Liver (tissue), 9 donors: ENCODE results near the gene HIVEP3. TPM values are rescaled to one million over a fixed set of nuclear protein-coding genes. Genes with fewer than 3 reads are reported as not detected.

ENCODE experiments used
- DNase-seq: peaks from one replicate; pipeline ENCODE4 v3.0.0-alpha.2; 2017; ENCODE audit warnings: low spot score
- H3K27ac ChIP-seq, 2 donors: one replicate each; pipeline ENCODE4 v1.7.0; 2013; ENCODE audit warnings: inconsistent platforms in 2 of 2, low read length in 2 of 2, control low read depth in 1 of 2, low read depth in 1 of 2, mild to moderate bottlenecking in 1 of 2
- H3K27me3 ChIP-seq, 4 donors: one replicate each; pipeline versions ENCODE4 v1.6.1 to v1.7.0; 2013; ENCODE audit warnings: low read length in 3 of 4, inconsistent platforms in 1 of 4, mild to moderate bottlenecking in 1 of 4, moderate library complexity in 1 of 4; ENCODE audit not compliant: control insufficient read depth in 4 of 4, insufficient read depth in 4 of 4
- H3K36me3 ChIP-seq, 4 donors: one replicate each; pipeline versions ENCODE4 v1.6.1 to v1.7.0; 2013; ENCODE audit warnings: low read length in 3 of 4, mild to moderate bottlenecking in 3 of 4, low read depth in 1 of 4, moderate library complexity in 1 of 4; ENCODE audit not compliant: control insufficient read depth in 4 of 4, insufficient read depth in 3 of 4
- H3K4me1 ChIP-seq, 4 donors: one replicate each; pipeline versions ENCODE4 v1.6.1 to v1.7.0; 2013; ENCODE audit warnings: low read length in 3 of 4, mild to moderate bottlenecking in 3 of 4, moderate library complexity in 1 of 4; ENCODE audit not compliant: control insufficient read depth in 4 of 4, insufficient read depth in 4 of 4
- H3K4me3 ChIP-seq, 3 donors: one replicate each; pipeline versions ENCODE4 v1.6.1 to v1.7.0; 2013; ENCODE audit warnings: low read length in 3 of 3, control low read depth in 1 of 3, low read depth in 1 of 3, mild to moderate bottlenecking in 1 of 3
- H3K9ac ChIP-seq, 2 donors: one replicate each; pipeline ENCODE4 v1.7.0; 2013; ENCODE audit warnings: low read length in 2 of 2, mild to moderate bottlenecking in 2 of 2, moderate library complexity in 2 of 2, control low read depth in 1 of 2, low read depth in 1 of 2
- H3K9me3 ChIP-seq, 4 donors: one replicate each; pipeline versions ENCODE4 v1.6.1 to v1.7.0; 2013; ENCODE audit warnings: low read length in 3 of 4; ENCODE audit not compliant: control insufficient read depth in 4 of 4
- EGR1 ChIP-seq, 2 donors: IDR thresholded peaks; 2 replicates each; pipeline ENCODE4 v1.6.1; 2016 to 2018; ENCODE audit warnings: antibody characterized with exemption in 2 of 2, low read depth in 2 of 2
- FOXA1 ChIP-seq: IDR thresholded peaks from 2 replicates; pipeline ENCODE4 v1.6.1; 2016; ENCODE audit warnings: antibody characterized with exemption
- FOXA2 ChIP-seq: IDR thresholded peaks from 2 replicates; pipeline ENCODE4 v1.6.1; 2016; ENCODE audit warnings: antibody characterized with exemption
- GABPA ChIP-seq, 2 donors: IDR thresholded peaks in 1 of 2; conservative IDR thresholded peaks in 1 of 2; 2 replicates each; pipeline ENCODE4 v1.6.1; 2016; ENCODE audit warnings: antibody characterized with exemption in 2 of 2, mild to moderate bottlenecking in 1 of 2, moderate library complexity in 1 of 2
- HNF4A ChIP-seq, 2 donors: conservative IDR thresholded peaks; 2 replicates each; pipeline ENCODE4 v1.6.1; 2016; ENCODE audit warnings: antibody characterized with exemption in 2 of 2, mild to moderate bottlenecking in 2 of 2
- HNF4G ChIP-seq: IDR thresholded peaks from 2 replicates; pipeline ENCODE4 v1.6.1; 2016; ENCODE audit warnings: antibody characterized with exemption
- NR2F2 ChIP-seq: IDR thresholded peaks from 2 replicates; pipeline ENCODE4 v1.6.1; 2016; ENCODE audit warnings: antibody characterized with exemption
- RAD21 ChIP-seq, 2 donors: IDR thresholded peaks; 2 replicates each; pipeline ENCODE4 v1.6.1; 2016; ENCODE audit warnings: antibody characterized with exemption in 2 of 2, mild to moderate bottlenecking in 2 of 2
- REST ChIP-seq: IDR thresholded peaks from 2 replicates; pipeline ENCODE4 v1.6.1; 2016; ENCODE audit warnings: antibody characterized with exemption, mild to moderate bottlenecking
- RXRA ChIP-seq, 2 donors: IDR thresholded peaks; 2 replicates each; pipeline ENCODE4 v1.6.1; 2017 to 2018; ENCODE audit warnings: antibody characterized with exemption in 2 of 2, mild to moderate bottlenecking in 1 of 2
- TAF1 ChIP-seq: conservative IDR thresholded peaks from 2 replicates; pipeline ENCODE4 v1.6.1; 2016; ENCODE audit warnings: antibody characterized with exemption, mild to moderate bottlenecking
- YY1 ChIP-seq: IDR thresholded peaks from 2 replicates; pipeline ENCODE4 v1.6.1; 2016; ENCODE audit warnings: antibody characterized with exemption, mild to moderate bottlenecking
- WGBS: extraction: QIAGEN DNeasy Blood & Tissue Kit; methylation state at CpG from one replicate; pipeline ENCODE4 v1.1.7; 2013; 5-methylcytosine and 5-hydroxymethylcytosine counted together
- polyA plus RNA-seq, 2 donors: library from polyadenylated mRNA; stranded (reverse) in 1 of 2; unstranded in 1 of 2; fragments of 200-250 nt in 1 of 2; fragments of >200 nt in 1 of 2; fragmentation: Nextera tagmentation in 1 of 2; extraction: Ambion mirVana in 1 of 2; gene quantifications; one replicate each; pipeline versions ENCODE4 v1.2.1 to v1.2.3, GENCODE V29; 2013 to 2015
- total RNA-seq, 2 donors: library from RNA; depleted of rRNA; stranded (reverse); fragments of >200 nt; gene quantifications; one replicate each; pipeline ENCODE4 v1.2.3, GENCODE V29; 2014
- TF ChIP-seq, protein P1 (sequence below): IDR thresholded peaks from 2 replicates; pipeline ENCODE4 v1.6.1; 2016; ENCODE audit warnings: antibody characterized with exemption
- TF ChIP-seq, protein P2 (sequence below): IDR thresholded peaks from 2 replicates; pipeline ENCODE4 v1.6.1; 2016; ENCODE audit warnings: antibody characterized with exemption
- donor health status: healthy.
- donor health status: healthy.
- donor health status: healthy.
- donor health status: healthy.
- donor health status: healthy.

HIVEP3 gene
- total and polyA plus RNA-seq, 4 donors: 0.93 to 1.6 (median 1.4) TPM

DNA sequence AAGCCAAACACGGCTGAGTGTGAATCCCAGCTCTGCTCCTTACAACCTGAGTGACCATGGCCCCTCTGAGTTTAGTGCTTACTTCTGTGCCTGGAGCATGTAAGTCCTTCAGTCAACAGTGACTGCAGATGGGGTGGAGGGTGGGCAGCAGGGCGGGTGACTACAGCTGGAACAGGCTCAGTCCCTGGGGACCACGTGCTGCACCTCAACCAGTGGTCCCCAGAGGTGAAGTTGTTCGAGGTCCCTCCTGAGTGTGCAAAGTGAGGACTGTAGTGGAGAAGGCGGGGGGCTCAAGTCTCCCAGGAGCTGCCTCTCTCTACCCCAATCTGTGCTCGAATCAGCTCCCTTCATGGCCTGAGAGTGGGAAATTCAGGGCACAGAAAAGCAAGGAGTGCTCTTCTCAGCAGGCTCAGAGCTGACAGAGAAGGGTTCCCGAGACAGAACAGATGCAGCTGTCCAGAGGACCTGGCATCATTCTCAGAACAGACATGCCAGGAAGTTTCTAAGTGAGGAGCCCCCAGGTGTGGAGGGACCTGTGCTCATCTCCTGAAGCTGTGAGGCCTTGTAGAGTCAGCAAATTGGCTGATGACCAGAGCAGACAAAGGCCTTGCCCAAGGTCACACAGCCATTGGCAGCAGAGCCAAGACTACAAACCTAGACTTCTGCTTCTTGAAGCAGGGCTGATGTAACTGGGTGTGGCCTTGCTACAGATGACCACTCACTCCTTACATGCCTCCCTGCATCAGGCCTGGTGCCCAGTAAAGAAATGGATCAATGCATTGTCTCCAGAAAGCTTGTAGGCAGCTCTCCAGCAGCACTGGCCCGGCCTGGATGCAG lies 372.5 kb downstream of the HIVEP3 start:
- no peak for DNase-seq

DNA sequence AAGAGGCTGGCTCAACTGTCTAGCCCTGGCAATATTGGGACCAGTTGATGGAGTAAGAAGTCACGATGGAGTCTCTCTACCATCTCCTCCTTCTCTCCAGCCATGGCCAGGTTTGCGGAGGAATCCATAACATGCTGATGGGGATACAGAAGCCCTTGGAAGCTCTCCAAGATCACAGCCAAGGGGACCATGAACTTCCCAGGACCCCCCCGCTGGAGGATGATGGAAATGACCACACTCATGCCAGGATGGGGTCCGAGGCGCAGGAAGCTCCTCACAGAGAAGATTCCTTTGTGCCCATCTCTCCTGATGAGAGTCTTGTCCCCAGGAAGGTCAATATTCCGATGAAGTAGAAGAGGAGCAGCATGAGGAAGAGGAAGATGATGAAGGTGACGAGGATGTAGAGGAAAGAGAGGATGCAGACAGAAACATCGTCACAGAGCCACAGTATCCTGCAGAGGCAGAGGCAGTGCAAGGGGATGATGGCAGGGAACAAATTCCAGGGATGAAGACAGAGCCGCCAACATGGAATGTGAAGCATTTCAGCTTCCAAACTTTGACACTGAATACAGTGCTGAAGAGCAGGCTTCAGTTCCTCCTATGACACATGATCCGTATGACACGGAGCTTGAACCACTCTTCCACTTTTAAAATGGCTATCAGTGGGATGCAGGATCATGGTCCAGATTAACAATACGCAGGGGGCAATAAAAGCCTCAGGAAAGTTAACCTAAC lies 376.4 kb downstream of the HIVEP3 start:
- DNase-seq: no peak
- no peak overlapping the region for H3K27ac ChIP-seq
- WGBS: 88% methylated on average over 12 of the region's 12 CpGs
- H3K4me1 ChIP-seq: no peaks in the 10 kb centered on the region
- no peak overlapping the region for H3K4me3 ChIP-seq
- no peaks in the 10 kb centered on the region for H3K36me3 ChIP-seq
- no peaks in the 10 kb centered on the region for H3K9me3 ChIP-seq
- H3K27me3 ChIP-seq: no peaks in the 10 kb centered on the region
- TF ChIP-seq RXRA (IDR thresholded peaks at IDR 0.05) (no peak), YY1 (no peak), REST (no peak), FOXA2 (no peak)
- TF ChIP-seq, protein P1, sequence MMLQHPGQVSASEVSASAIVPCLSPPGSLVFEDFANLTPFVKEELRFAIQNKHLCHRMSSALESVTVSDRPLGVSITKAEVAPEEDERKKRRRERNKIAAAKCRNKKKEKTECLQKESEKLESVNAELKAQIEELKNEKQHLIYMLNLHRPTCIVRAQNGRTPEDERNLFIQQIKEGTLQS: no peak
- H3K9ac ChIP-seq: no peak overlapping the region

More for the DNA sequence above, 372.5 kb downstream of the HIVEP3 start:
- 91% methylated on average over 8 of the region's 8 CpGs for WGBS
- no peaks in the 10 kb centered on the region for H3K36me3 ChIP-seq
- H3K9me3 ChIP-seq: no peaks in the 10 kb centered on the region
- no peak overlapping the region for H3K9ac ChIP-seq
- TF ChIP-seq FOXA1 (no peak), NR2F2 (no peak), RXRA (IDR thresholded peaks at IDR 0.05) (no peak), GABPA (IDR thresholded peaks at IDR 0.05 in 1 of 2, conservative IDR thresholded peaks at IDR 0.05 in 1 of 2) (no peak), EGR1 (IDR thresholded peaks at IDR 0.05; ENCODE audit: low read depth in 2 of 2) (no peak), TAF1 (no peak), FOXA2 (no peak), RAD21 (IDR thresholded peaks at IDR 0.05) (no peak), HNF4G (no peak), HNF4A (conservative IDR thresholded peaks at IDR 0.05) (no peak)
- TF ChIP-seq, protein P2, sequence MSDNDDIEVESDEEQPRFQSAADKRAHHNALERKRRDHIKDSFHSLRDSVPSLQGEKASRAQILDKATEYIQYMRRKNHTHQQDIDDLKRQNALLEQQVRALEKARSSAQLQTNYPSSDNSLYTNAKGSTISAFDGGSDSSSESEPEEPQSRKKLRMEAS: no peak
- TF ChIP-seq, protein P1: no peak
- H3K27me3 ChIP-seq: no peaks in the 10 kb centered on the region
- no peak overlapping the region for H3K27ac ChIP-seq
- no peak overlapping the region for H3K4me3 ChIP-seq
- H3K4me1 ChIP-seq: no peaks in the 10 kb centered on the region
